ENCODE data around the gene SLC4A3.

- TF ChIP-seq ZFX (IDR thresholded peaks at IDR 0.05) (no peak), CTCF (conservative IDR thresholded peaks at IDR 0.05) (no peak)
Observed at GRCh38 chr2:219634951-219635751, 7.7 kb downstream of the SLC4A3 start.
